Activated CD8-positive, alpha-beta memory T cell treated with anti-CD3 and anti-CD28 coated beads, Interleukin-2, amount 50 U/mL, for 1 hour (primary cell): ENCODE results near the gene ICA1.

Experiments used
- DNase-seq: peaks from one replicate; pipeline ENCODE4 v3.0.0-alpha.2; 2020; ENCODE audit errors: extremely low read depth

The ICA1 gene

GRCh38 chr7:8228068-8228467, 33.9 kb downstream of the ICA1 start:
- no peak for DNase-seq

DNA sequence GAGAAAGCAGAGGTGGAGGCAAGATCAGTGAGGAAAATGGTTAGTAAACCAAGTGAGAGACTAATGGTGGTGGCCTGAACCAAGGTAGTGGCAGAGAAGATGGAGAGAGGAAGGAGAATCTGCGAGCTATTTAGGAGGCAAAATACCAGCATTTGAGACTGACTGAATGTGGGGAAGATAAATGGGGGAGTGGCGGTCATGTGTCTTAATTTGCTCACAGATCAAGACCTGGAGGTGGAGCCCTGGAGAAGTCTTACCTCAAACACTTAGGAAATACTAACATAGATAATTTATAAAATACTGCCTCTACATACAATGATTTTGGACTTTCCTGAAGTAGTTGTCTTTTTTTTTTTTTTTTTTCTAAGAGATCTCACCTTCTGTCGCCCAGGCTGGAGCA, 34.7 kb downstream of the ICA1 start:
- no peak for DNase-seq

- DNase-seq = no peak
These were observed 35.5 kb downstream of the ICA1 start for GRCh38 chr7:8226501-8226900.

GRCh38 chr7:8221567-8221966, 40.4 kb downstream of the ICA1 start:
- no peak for DNase-seq

DNA sequence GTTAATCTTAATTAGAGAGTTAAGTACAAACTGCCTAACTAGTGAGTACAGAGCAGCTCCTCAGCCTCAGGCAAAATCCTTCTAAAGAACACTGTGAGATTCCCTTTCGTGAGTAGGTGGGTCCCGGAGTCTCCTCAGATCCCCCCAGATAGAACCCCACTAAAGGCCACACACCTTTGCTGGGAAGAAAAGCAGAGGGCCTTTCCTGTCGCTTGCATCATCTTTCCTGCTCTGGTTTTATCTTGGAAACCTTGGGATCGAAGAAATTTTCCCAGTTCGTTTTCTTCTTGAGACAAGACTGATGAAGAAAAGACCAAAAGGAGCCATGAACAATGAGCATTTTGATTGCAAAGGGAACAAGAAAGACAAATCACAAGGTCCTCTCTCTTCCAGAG, 40.9 kb downstream of the ICA1 start:
- DNase-seq = no peak

DNA sequence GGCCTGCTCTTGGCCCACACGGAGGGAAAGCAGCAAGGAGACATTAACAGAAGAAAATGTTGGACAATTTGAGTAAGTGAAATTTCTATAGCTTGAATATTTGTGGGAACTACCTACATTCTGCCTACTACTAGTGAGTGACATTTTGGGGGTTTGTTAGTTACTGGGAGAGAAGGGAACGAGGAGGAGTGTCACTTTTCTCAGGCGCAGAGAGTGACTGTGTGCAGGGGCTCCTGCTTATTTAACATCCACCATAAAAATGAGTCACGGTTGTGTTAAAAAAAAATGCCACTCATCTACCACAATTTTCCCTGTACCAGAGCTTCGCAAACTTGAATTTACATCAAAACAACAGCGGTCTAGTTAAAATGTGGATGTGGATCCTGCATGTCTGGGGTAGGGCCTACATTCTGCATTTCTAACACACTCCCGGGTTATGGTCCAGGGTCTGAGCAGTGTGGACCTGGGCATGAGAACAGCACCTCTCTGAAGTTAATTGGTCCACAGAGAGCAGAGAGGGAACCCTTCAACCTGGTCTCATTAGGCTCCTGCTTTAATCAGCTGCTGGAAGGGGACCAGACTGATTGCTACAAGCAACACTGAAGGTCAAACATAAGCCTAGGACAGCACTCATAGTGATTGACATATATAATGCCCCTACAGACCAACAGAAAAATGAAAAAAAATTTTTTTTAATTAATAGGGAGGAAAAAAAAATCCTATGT, 41.4 kb downstream of the ICA1 start:
- DNase-seq = no peak

- DNase-seq = peak; percentile 12
These were observed 44.5 kb downstream of the ICA1 start for GRCh38 chr7:8217200-8218068.

GRCh38 chr7:8216334-8216690, 45.7 kb downstream of the ICA1 start:
- DNase-seq = no peak

DNA sequence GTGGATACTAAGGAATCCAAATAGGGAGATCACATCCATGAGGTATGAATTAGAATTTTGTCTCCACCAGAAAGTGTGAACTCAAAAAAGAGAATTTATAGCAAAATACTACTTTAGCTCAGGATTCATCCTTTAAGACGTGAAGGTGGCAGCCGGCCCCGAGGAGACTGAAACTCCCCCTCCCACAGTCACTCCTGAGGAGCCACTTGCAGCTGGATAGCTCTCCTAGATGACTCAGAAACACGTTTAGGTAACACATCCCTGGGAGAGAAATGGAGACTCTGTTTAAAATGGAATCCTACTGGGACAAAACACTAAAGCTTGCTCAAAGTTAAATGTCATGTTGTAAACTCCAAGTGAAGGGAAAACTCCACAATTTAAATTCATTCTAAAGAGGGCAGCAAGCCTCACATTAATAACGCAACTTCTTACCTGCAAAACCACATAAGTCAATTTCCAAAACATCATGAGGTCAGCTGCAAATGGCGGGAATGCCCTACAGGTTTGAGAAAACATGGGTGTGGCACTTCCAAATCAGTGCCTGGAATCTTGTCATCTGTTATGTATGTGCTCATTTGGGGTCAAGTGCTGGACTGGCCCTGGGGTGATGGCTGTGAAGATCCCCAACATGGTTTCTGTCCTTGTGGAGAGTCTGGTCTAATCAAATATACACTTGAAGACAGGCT, 46.2 kb downstream of the ICA1 start:
- DNase-seq = no peak

- no peak for DNase-seq
These were observed 47.6 kb downstream of the ICA1 start for GRCh38 chr7:8214244-8214824.

DNA sequence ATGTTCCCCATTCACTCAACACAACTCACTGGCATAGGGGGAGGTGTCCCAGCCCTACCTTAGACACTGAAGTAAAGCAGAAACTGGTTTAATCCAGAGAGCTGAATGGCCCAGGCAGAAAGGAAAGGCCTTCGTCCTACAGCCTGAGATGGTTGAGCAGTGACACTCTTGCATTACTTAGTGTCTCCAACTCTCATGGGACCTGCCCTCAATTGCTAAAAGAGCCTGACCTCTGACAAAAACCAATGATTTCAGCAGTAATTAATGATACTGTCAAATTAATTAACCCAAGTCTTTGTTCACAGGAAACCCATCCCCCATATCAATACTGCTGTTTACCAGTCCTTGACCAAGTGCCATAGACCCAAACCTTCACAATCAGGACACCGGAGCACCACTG, 48.6 kb downstream of the ICA1 start:
- no peak for DNase-seq

DNA sequence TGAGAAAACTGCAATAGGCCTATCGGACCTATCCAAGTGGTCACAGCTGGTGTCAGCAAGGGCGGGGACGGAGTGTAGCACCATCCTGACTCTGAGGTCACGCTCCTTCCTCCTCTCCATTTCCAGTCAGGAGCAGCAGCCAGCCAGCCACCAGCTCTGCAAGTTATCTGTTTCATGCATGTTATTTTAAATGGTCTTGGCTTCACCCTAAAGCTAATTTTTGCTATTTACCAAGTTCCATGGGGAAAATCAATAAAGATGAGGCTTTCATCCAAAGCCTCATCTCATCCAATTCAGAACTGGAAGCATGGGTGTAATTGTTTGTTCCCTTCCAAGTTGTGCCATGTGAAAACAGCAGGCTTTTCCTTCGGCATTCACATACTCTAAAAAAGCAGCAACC, 49.3 kb downstream of the ICA1 start:
- DNase-seq = no peak

GRCh38 chr7:8211725-8212096, 50.3 kb downstream of the ICA1 start:
- DNase-seq = no peak

DNA sequence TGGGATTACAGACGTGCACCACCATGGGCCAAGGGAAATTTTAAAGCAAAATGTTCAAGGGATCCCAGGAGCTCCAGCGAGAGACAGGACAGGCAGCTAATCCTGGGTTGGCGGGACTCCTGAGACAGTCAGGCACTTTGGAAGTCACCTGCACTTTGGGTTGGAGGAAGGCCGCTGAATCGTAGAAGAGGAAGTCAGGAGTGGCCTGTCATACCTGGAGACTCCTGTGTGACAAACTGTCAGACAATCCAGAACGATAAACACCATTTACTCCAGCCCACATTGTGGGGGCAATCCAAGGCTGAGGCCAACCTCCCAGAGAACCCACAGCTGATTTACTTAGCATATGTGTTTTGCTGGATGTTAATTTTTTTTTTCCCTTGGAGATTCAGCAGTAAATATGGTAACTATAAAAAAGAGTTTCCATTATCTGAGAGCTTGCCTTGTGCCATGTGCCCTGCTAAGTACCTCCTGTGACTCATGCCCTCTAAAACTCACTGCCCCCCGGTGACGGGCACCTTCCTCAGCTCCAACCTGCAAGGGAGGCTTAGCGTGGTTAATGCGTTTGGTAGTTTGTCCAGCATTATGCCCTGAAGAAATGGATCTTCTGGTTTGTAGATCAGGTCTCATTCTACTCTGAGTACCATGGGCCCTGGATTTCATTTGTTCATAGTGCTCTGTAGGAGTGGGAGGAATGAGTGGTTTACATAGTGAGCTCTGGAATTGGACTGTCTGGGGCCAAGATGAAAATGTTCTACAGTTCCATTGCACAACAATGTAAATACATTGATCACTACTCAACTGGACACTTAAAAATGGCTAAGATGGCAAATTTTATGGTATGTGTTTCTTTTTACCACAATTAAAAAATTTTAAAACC, 50.9 kb downstream of the ICA1 start:
- no peak for DNase-seq

- no peak for DNase-seq
These were observed 52.6 kb downstream of the ICA1 start for GRCh38 chr7:8209353-8209752.

DNA sequence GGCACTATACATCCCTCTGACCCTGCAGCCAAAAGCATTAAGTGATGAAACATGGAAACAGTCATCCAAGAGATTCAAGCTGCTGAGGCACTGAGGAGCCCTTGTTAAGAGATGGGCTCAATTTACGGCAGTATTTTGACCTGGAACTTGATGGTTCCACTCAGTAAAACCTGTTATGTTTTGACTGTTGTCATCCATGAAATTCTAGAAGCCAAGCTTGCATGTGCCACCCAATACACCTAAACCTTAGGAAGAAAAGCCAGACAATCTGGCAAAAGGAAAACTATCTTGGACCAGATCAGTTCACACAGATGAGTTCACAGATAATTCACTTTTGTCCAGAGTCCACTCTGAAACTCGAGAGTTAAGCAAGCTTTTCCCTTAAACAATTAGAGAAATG, 53.2 kb downstream of the ICA1 start:
- DNase-seq = no peak

DNA sequence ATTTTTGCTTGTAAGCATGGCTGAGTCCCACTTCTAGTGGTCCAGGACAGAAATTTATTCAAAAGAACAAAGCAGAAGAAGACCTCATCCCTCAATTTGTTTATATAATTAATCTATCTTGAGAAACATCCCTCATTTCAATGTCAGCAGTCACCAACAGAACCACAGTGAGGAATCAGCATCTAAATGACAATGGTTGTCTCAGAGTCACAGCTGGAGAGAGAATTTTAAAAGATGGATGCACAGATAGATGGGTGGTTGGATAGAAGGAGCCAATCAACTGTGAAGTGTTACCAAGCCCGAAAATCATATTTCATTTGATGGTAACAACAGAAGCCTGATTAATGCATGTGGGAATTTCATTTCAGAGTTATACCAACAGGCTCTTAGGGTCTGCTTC, 55.0 kb downstream of the ICA1 start:
- DNase-seq = no peak

DNA sequence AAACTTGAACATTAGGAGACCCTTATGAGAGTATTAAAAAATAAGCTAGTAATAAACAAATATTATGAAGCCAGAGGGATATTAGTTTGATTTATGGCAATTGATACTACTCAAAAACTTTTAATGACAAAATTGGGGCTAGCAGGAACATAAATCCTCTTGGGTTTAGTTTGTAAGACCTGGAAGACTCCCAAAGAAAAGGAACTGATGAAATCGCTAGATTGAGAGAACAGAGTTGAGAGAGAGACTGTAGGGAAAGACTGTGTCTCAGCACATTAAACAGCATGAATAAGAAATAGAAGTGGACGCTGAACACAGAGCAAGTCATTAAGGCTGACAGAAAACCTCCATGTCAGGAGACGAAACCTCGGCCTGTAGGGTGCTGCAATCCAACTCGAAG, 56.4 kb downstream of the ICA1 start:
- DNase-seq = no peak

GRCh38 chr7:8205031-8205387, 57.0 kb downstream of the ICA1 start:
- no peak for DNase-seq

- no peak for DNase-seq
These were observed 57.5 kb downstream of the ICA1 start for GRCh38 chr7:8204339-8205030.

- no peak for DNase-seq
These were observed 60.0 kb downstream of the ICA1 start for GRCh38 chr7:8201846-8202441.
